Measurements from ENCODE around the gene PAN3.

DNA sequence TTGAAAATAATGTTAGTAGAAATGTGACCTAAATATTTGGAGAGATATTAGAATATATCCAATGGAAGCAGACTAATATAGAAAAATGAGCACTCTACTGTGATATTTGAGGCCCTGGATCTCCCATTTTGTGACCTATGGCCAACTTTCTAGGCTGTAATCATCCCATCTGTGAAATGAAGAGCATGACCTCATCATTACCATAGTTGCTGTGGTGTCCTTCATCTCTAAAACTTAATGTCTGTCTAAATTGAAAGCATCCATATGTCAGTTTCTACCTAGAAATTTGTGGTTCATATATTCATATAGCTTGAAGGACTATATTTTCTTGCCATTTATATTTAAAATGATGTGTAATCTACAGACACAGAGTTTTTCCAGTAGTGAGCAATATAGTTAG, 41.6 kb downstream of the PAN3 start:
- TF ChIP-seq, protein P1, sequence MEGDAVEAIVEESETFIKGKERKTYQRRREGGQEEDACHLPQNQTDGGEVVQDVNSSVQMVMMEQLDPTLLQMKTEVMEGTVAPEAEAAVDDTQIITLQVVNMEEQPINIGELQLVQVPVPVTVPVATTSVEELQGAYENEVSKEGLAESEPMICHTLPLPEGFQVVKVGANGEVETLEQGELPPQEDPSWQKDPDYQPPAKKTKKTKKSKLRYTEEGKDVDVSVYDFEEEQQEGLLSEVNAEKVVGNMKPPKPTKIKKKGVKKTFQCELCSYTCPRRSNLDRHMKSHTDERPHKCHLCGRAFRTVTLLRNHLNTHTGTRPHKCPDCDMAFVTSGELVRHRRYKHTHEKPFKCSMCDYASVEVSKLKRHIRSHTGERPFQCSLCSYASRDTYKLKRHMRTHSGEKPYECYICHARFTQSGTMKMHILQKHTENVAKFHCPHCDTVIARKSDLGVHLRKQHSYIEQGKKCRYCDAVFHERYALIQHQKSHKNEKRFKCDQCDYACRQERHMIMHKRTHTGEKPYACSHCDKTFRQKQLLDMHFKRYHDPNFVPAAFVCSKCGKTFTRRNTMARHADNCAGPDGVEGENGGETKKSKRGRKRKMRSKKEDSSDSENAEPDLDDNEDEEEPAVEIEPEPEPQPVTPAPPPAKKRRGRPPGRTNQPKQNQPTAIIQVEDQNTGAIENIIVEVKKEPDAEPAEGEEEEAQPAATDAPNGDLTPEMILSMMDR (IDR thresholded peaks at IDR 0.05; ENCODE audit: insufficient read depth, low read length) = no peak
- TF ChIP-seq POLR2AphosphoS5 (IDR thresholded peaks at IDR 0.05; ENCODE audit: low read depth) (no peak), SPI1 (IDR thresholded peaks at IDR 0.05; ENCODE audit: borderline replicate concordance, low read depth) (no peak), GABPA (IDR thresholded peaks at IDR 0.05; ENCODE audit: low read depth) (no peak)
- TF ChIP-seq, protein P2, sequence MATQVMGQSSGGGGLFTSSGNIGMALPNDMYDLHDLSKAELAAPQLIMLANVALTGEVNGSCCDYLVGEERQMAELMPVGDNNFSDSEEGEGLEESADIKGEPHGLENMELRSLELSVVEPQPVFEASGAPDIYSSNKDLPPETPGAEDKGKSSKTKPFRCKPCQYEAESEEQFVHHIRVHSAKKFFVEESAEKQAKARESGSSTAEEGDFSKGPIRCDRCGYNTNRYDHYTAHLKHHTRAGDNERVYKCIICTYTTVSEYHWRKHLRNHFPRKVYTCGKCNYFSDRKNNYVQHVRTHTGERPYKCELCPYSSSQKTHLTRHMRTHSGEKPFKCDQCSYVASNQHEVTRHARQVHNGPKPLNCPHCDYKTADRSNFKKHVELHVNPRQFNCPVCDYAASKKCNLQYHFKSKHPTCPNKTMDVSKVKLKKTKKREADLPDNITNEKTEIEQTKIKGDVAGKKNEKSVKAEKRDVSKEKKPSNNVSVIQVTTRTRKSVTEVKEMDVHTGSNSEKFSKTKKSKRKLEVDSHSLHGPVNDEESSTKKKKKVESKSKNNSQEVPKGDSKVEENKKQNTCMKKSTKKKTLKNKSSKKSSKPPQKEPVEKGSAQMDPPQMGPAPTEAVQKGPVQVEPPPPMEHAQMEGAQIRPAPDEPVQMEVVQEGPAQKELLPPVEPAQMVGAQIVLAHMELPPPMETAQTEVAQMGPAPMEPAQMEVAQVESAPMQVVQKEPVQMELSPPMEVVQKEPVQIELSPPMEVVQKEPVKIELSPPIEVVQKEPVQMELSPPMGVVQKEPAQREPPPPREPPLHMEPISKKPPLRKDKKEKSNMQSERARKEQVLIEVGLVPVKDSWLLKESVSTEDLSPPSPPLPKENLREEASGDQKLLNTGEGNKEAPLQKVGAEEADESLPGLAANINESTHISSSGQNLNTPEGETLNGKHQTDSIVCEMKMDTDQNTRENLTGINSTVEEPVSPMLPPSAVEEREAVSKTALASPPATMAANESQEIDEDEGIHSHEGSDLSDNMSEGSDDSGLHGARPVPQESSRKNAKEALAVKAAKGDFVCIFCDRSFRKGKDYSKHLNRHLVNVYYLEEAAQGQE (IDR thresholded peaks at IDR 0.05; ENCODE audit: insufficient replicate concordance, low read depth) = no peak
